ENCODE data around the gene RNASEH1. TPM values are rescaled to one million over a fixed set of nuclear protein-coding genes. Genes with fewer than 3 reads are reported as not detected.
A peak's percentile ranks its signal among the peaks of the same experiment; 100 is the strongest.
"Not testable (repeated sequence)": the region's sequence is repeated elsewhere in the genome, so short reads cannot be mapped to it uniquely, and the experiment has no call there.

RNASEH1 gene
- total and polyA plus RNA-seq, 3 experiments from 2014 or later: 34.4 to 38.1 (median 36.5) TPM

GRCh38 chr2:3575534-3576262 is 17.6 kb upstream of the RNASEH1 start:
- DNase-seq: peak; percentile 26 to 60 (median 32)
- no peaks in the 10 kb centered on the region for H3K9me3 Mint-ChIP-seq
- peak overlapping the region; percentile 96 to 99 (median 98) for H3K27ac Mint-ChIP-seq
- no peaks in the 10 kb centered on the region for H3K27me3 ChIP-seq (ENCODE audit: insufficient read depth, low read length, poor library complexity, severe bottlenecking)
- H3K36me3 ChIP-seq (ENCODE audit: insufficient read depth, low read length): peaks cover 35% of the 10 kb centered on the region
- peak overlapping the region; percentile 85 for H3K27ac ChIP-seq (ENCODE audit: low read depth, low read length)
- H3K4me1 Mint-ChIP-seq: peaks cover 44 to 47% (median 46%) of the 10 kb centered on the region in 3 donors
- peaks cover 0 to 2% of the 10 kb centered on the region in 2 donors for H3K27me3 Mint-ChIP-seq
- POLR2A ChIA-PET: interaction anchor here (0.5 to 3.3 kb wide), 5 partner anchors 13 to 76 kb away, joined by 4 to 24 read pairs (median 6); partner anchors contain the start of genes ADI1 and RNASEH1
- H3K4me1 ChIP-seq (ENCODE audit: insufficient read depth, low read length): peaks cover 36% of the 10 kb centered on the region
- H3K4me3 Mint-ChIP-seq: peak overlapping the region; percentile 90 to 98 (median 92)
- no peaks in the 10 kb centered on the region for H3K9me3 ChIP-seq (ENCODE audit: low read length)
- CTCF ChIA-PET: interaction anchor here (1.0 to 5.0 kb wide), 3 partner anchors 9 to 76 kb away, joined by 5 to 25 read pairs (median 5); partner anchors contain the start of gene RNASEH1
- H3K4me3 ChIP-seq (ENCODE audit: low read length): peak overlapping the region; percentile 76
- H3K36me3 Mint-ChIP-seq: peaks cover 13 to 53% (median 13%) of the 10 kb centered on the region in 3 donors

- peaks cover 34 to 41% (median 36%) of the 10 kb centered on the region in 3 donors for H3K4me1 Mint-ChIP-seq
- H3K4me3 Mint-ChIP-seq: peak overlapping the region; percentile 66 to 93 (median 91)
- ChIA-PET CTCF (interaction anchor here (0.9 to 5.0 kb wide), 4 partner anchors 15 to 188 kb away, joined by 3 to 25 read pairs (median 3); partner anchors contain the start of gene RNASEH1), POLR2A (interaction anchor here (0.9 to 3.3 kb wide), 3 partner anchors 9 to 55 kb away, joined by 3 to 24 read pairs (median 12); partner anchors contain the start of genes ADI1 and RNASEH1)
- peak overlapping the region in 4 of 8 donors; percentile 58 to 99 (median 88) for H3K27ac Mint-ChIP-seq
- Histone ChIP-seq H3K27ac (ENCODE audit: low read depth, low read length) (no peak overlapping the region), H3K27me3 (ENCODE audit: insufficient read depth, low read length, poor library complexity, severe bottlenecking) (no peaks in the 10 kb centered on the region), H3K4me3 (ENCODE audit: low read length) (no peak overlapping the region), H3K9me3 (ENCODE audit: low read length) (no peaks in the 10 kb centered on the region), H3K36me3 (ENCODE audit: insufficient read depth, low read length) (peaks cover 21% of the 10 kb centered on the region), H3K4me1 (ENCODE audit: insufficient read depth, low read length) (peaks cover 36% of the 10 kb centered on the region)
- H3K9me3 Mint-ChIP-seq: no peaks in the 10 kb centered on the region
- H3K27me3 Mint-ChIP-seq: peaks cover 0 to 2% of the 10 kb centered on the region in 2 donors
- DNase-seq: no peak
- peaks cover 9 to 37% (median 11%) of the 10 kb centered on the region in 3 donors for H3K36me3 Mint-ChIP-seq
These were observed 16.0 kb upstream of the RNASEH1 start for GRCh38 chr2:3574155-3574554.

GRCh38 chr2:3572620-3573019 is 14.5 kb upstream of the RNASEH1 start:
- H3K27ac ChIP-seq (ENCODE audit: low read depth, low read length): no peak overlapping the region
- peaks cover 19 to 26% (median 20%) of the 10 kb centered on the region in 3 donors for H3K4me1 Mint-ChIP-seq
- H3K4me3 Mint-ChIP-seq: peak overlapping the region in 1 of 7 donors; percentile 45
- DNase-seq: no peak
- ChIA-PET CTCF (interaction anchor here (1.2 to 5.0 kb wide), 2 partner anchors 14 to 193 kb away, joined by 3 to 25 read pairs; partner anchors contain the start of genes RNASEH1 and TRAPPC12), POLR2A (no interaction called here)
- no peaks in the 10 kb centered on the region for H3K9me3 ChIP-seq (ENCODE audit: low read length)
- peaks cover 0 to 2% of the 10 kb centered on the region in 2 donors for H3K27me3 Mint-ChIP-seq
- H3K36me3 Mint-ChIP-seq: peaks cover 8 to 22% (median 9%) of the 10 kb centered on the region in 3 donors
- peak overlapping the region in 1 of 8 donors; percentile 14 for H3K27ac Mint-ChIP-seq
- peaks cover 5% of the 10 kb centered on the region for H3K36me3 ChIP-seq (ENCODE audit: insufficient read depth, low read length)
- no peaks in the 10 kb centered on the region for H3K9me3 Mint-ChIP-seq
- H3K27me3 ChIP-seq (ENCODE audit: insufficient read depth, low read length, poor library complexity, severe bottlenecking): no peaks in the 10 kb centered on the region
- H3K4me1 ChIP-seq (ENCODE audit: insufficient read depth, low read length): peaks cover 23% of the 10 kb centered on the region
- H3K4me3 ChIP-seq (ENCODE audit: low read length): no peak overlapping the region

- no peaks in the 10 kb centered on the region for H3K9me3 ChIP-seq (ENCODE audit: low read length)
- no peak overlapping the region for H3K4me3 ChIP-seq (ENCODE audit: low read length)
- H3K27me3 Mint-ChIP-seq: peaks cover 0 to 2% of the 10 kb centered on the region in 2 donors
- no peak overlapping the region for H3K27ac ChIP-seq (ENCODE audit: low read depth, low read length)
- peaks cover 7 to 12% (median 11%) of the 10 kb centered on the region in 3 donors for H3K4me1 Mint-ChIP-seq
- no peaks in the 10 kb centered on the region for H3K36me3 ChIP-seq (ENCODE audit: insufficient read depth, low read length)
- DNase-seq: no peak
- POLR2A ChIA-PET: no interaction called here
- H3K4me3 Mint-ChIP-seq: peak overlapping the region in 1 of 7 donors; percentile 70
- no peak overlapping the region for H3K27ac Mint-ChIP-seq
- CTCF ChIA-PET: interaction anchor here (0.7 kb wide), 1 partner anchor 13 kb away, joined by 3 read pairs; no protein-coding TSS in a partner anchor
- H3K9me3 Mint-ChIP-seq: no peaks in the 10 kb centered on the region
- H3K4me1 ChIP-seq (ENCODE audit: insufficient read depth, low read length): peaks cover 11% of the 10 kb centered on the region
- H3K27me3 ChIP-seq (ENCODE audit: insufficient read depth, low read length, poor library complexity, severe bottlenecking): no peaks in the 10 kb centered on the region
- H3K36me3 Mint-ChIP-seq: peaks cover 3 to 9% (median 5%) of the 10 kb centered on the region in 3 donors
These were observed 13.2 kb upstream of the RNASEH1 start for GRCh38 chr2:3571284-3571683.

GRCh38 chr2:3569656-3570055 is 11.5 kb upstream of the RNASEH1 start:
- H3K4me3 Mint-ChIP-seq; H3K9me3 ChIP-seq (ENCODE audit: low read length); H3K27me3 ChIP-seq (ENCODE audit: insufficient read depth, low read length, poor library complexity, severe bottlenecking); H3K4me1 ChIP-seq (ENCODE audit: insufficient read depth, low read length); POLR2A ChIA-PET; H3K4me1 Mint-ChIP-seq; H3K4me3 ChIP-seq (ENCODE audit: low read length); H3K27ac Mint-ChIP-seq; CTCF ChIA-PET; H3K27ac ChIP-seq (ENCODE audit: low read depth, low read length); DNase-seq; H3K27me3 Mint-ChIP-seq; H3K9me3 Mint-ChIP-seq; H3K36me3 Mint-ChIP-seq; H3K36me3 ChIP-seq (ENCODE audit: insufficient read depth, low read length): not testable (repeated sequence)

GRCh38 chr2:3566806-3567205 is 8.7 kb upstream of the RNASEH1 start:
- Mint-ChIP-seq H3K27me3 (no peaks in the 10 kb centered on the region), H3K9me3 (no peaks in the 10 kb centered on the region), H3K27ac (peak overlapping the region in 1 of 8 donors; percentile 48), H3K36me3 (peaks cover 0 to 4% (median 3%) of the 10 kb centered on the region in 3 donors), H3K4me3 (peak overlapping the region in 1 of 7 donors; percentile 34), H3K4me1 (no peaks in the 10 kb centered on the region)
- no peaks in the 10 kb centered on the region for H3K9me3 ChIP-seq (ENCODE audit: low read length)
- no peaks in the 10 kb centered on the region for H3K4me1 ChIP-seq (ENCODE audit: insufficient read depth, low read length)
- ChIA-PET CTCF (no interaction called here), POLR2A (no interaction called here)
- H3K36me3 ChIP-seq (ENCODE audit: insufficient read depth, low read length): no peaks in the 10 kb centered on the region
- H3K4me3 ChIP-seq (ENCODE audit: low read length): no peak overlapping the region
- H3K27me3 ChIP-seq (ENCODE audit: insufficient read depth, low read length, poor library complexity, severe bottlenecking): no peaks in the 10 kb centered on the region
- DNase-seq: no peak
- no peak overlapping the region for H3K27ac ChIP-seq (ENCODE audit: low read depth, low read length)

- peaks cover 0 to 10% (median 3%) of the 10 kb centered on the region in 3 donors for H3K36me3 Mint-ChIP-seq
- H3K4me3 ChIP-seq (ENCODE audit: low read length): no peak overlapping the region
- H3K36me3 ChIP-seq (ENCODE audit: insufficient read depth, low read length): no peaks in the 10 kb centered on the region
- no peak overlapping the region for H3K4me3 Mint-ChIP-seq
- H3K27ac Mint-ChIP-seq: peak overlapping the region in 1 of 8 donors; percentile 17
- POLR2A ChIA-PET: interaction anchor here (0.9 kb wide), 1 partner anchor 9 kb away, joined by 3 read pairs; no protein-coding TSS in a partner anchor
- no peaks in the 10 kb centered on the region for H3K27me3 ChIP-seq (ENCODE audit: insufficient read depth, low read length, poor library complexity, severe bottlenecking)
- H3K27me3 Mint-ChIP-seq: no peaks in the 10 kb centered on the region
- H3K4me1 ChIP-seq (ENCODE audit: insufficient read depth, low read length): no peaks in the 10 kb centered on the region
- no peaks in the 10 kb centered on the region for H3K9me3 Mint-ChIP-seq
- no peaks in the 10 kb centered on the region for H3K9me3 ChIP-seq (ENCODE audit: low read length)
- no peak for DNase-seq
- H3K27ac ChIP-seq (ENCODE audit: low read depth, low read length): no peak overlapping the region
- CTCF ChIA-PET: interaction anchor here (1.5 kb wide), 1 partner anchor 46 kb away, joined by 4 read pairs; the partner anchor contains the start of gene ADI1
- H3K4me1 Mint-ChIP-seq: no peaks in the 10 kb centered on the region
These were observed 7.0 kb upstream of the RNASEH1 start for GRCh38 chr2:3565117-3565516.

- Mint-ChIP-seq H3K36me3 (peaks cover 0 to 17% (median 6%) of the 10 kb centered on the region in 3 donors), H3K27ac (no peak overlapping the region), H3K4me3 (no peak overlapping the region), H3K4me1 (peaks cover 3 to 8% (median 8%) of the 10 kb centered on the region in 3 donors), H3K9me3 (no peaks in the 10 kb centered on the region), H3K27me3 (no peaks in the 10 kb centered on the region)
- Histone ChIP-seq H3K9me3 (ENCODE audit: low read length) (no peaks in the 10 kb centered on the region), H3K36me3 (ENCODE audit: insufficient read depth, low read length) (no peaks in the 10 kb centered on the region), H3K27me3 (ENCODE audit: insufficient read depth, low read length, poor library complexity, severe bottlenecking) (no peaks in the 10 kb centered on the region), H3K4me1 (ENCODE audit: insufficient read depth, low read length) (peaks cover 7% of the 10 kb centered on the region), H3K27ac (ENCODE audit: low read depth, low read length) (no peak overlapping the region), H3K4me3 (ENCODE audit: low read length) (no peak overlapping the region)
- POLR2A ChIA-PET: no interaction called here
- no peak for DNase-seq
- CTCF ChIA-PET: no interaction called here
These were observed 5.4 kb upstream of the RNASEH1 start for GRCh38 chr2:3563521-3563976.

All from CD8-positive, alpha-beta memory T cell (primary cell).